Measurements from ENCODE around the gene SPRY1.
A peak's percentile ranks its signal among the peaks of the same experiment; 100 is the strongest.

SPRY1 gene

GRCh38 chr4:123396307-123397143, at the start of gene SPRY1:
SPRY1 (plus strand) TSS chr4:123396795; CDS start chr4:123401592, 4,797 bp downstream.
- peak; percentile 84 for DNase-seq

GRCh38 chr4:123346951-123347350, 49.6 kb upstream of the SPRY1 start:
- DNase-seq = no peak

GRCh38 chr4:123348946-123349345, 47.6 kb upstream of the SPRY1 start:
- no peak for DNase-seq

- DNase-seq = no peak
These were observed 47.0 kb upstream of the SPRY1 start for GRCh38 chr4:123349421-123350190.

- DNase-seq = no peak
These were observed 46.4 kb upstream of the SPRY1 start for GRCh38 chr4:123350191-123350544.

- DNase-seq = no peak
These were observed 45.9 kb upstream of the SPRY1 start for GRCh38 chr4:123350726-123351125.

- DNase-seq = peak; percentile 28
These were observed 44.9 kb upstream of the SPRY1 start for GRCh38 chr4:123351713-123352112.

- no peak for DNase-seq
These were observed 44.2 kb upstream of the SPRY1 start for GRCh38 chr4:123352240-123352945.

- DNase-seq = no peak
These were observed 43.6 kb upstream of the SPRY1 start for GRCh38 chr4:123352966-123353365.

GRCh38 chr4:123353656-123354055, 42.9 kb upstream of the SPRY1 start:
- no peak for DNase-seq

GRCh38 chr4:123354701-123355100, 41.9 kb upstream of the SPRY1 start:
- no peak for DNase-seq

- no peak for DNase-seq
These were observed 39.7 kb upstream of the SPRY1 start for GRCh38 chr4:123356921-123357320.

- no peak for DNase-seq
These were observed 36.9 kb upstream of the SPRY1 start for GRCh38 chr4:123359449-123360315.

GRCh38 chr4:123361195-123361861, 35.3 kb upstream of the SPRY1 start:
- DNase-seq = no peak

GRCh38 chr4:123362103-123362502, 34.5 kb upstream of the SPRY1 start:
- DNase-seq = no peak

- no peak for DNase-seq
These were observed 32.9 kb upstream of the SPRY1 start for GRCh38 chr4:123363729-123364128.

- DNase-seq = no peak
These were observed 31.7 kb upstream of the SPRY1 start for GRCh38 chr4:123364906-123365305.

GRCh38 chr4:123365412-123365811, 31.2 kb upstream of the SPRY1 start:
- DNase-seq = no peak

GRCh38 chr4:123366144-123366748, 30.3 kb upstream of the SPRY1 start:
- DNase-seq = no peak

- DNase-seq = no peak
These were observed 17.8 kb upstream of the SPRY1 start for GRCh38 chr4:123378794-123379193.

GRCh38 chr4:123379392-123379791, 17.2 kb upstream of the SPRY1 start:
- DNase-seq = no peak

All from NCI-H2227 treated with DMSO at 0.1 percent for 48 hours (cell line).